A549 (cell line): ENCODE measurements around the gene ZNF423.

Experiments
- CHD2 ChIP-seq: fragments of 150-350 bp; IDR thresholded peaks from 2 replicates; pipeline ENCODE4 v1.6.1; 2014; ENCODE audit warnings: low read length; ENCODE audit not compliant: partially characterized antibody
- CHD4 ChIP-seq: fragments of 200-600 bp; sonication (generic); IDR thresholded peaks from 2 replicates; pipeline ENCODE4 v1.6.1; 2016; ENCODE audit warnings: antibody characterized with exemption, mild to moderate bottlenecking, borderline replicate concordance
- HEYL ChIP-seq: fragments of 250-450 bp; sonication (Bioruptor Pico); IDR thresholded peaks from 2 replicates; pipeline ENCODE4 v1.8.0; 2021; ENCODE audit warnings: mild to moderate bottlenecking, moderate library complexity
- KDM1A ChIP-seq: fragments of 200-600 bp; sonication (generic); IDR thresholded peaks from 2 replicates; pipeline ENCODE4 v1.6.1; 2016; ENCODE audit warnings: low read depth, mild to moderate bottlenecking
- MAFK ChIP-seq: fragments of 450-650 bp; IDR thresholded peaks from 2 replicates; pipeline ENCODE4 v1.6.1; 2014; ENCODE audit not compliant: partially characterized antibody
- POLR2A ChIP-seq: IDR thresholded peaks from 2 replicates; pipeline ENCODE4 v1.6.1; 2012; ENCODE audit warnings: mild to moderate bottlenecking, low read length
- RCOR1 ChIP-seq: fragments of 150-350 bp; IDR thresholded peaks from 2 replicates; pipeline ENCODE4 v1.6.1; 2014; ENCODE audit warnings: antibody characterized with exemption, low read length, low read depth
- SREBF2 ChIP-seq: fragments of 450-650 bp; IDR thresholded peaks from 2 replicates; pipeline ENCODE4 v1.6.1; 2014; ENCODE audit warnings: mild to moderate bottlenecking, moderate library complexity
- TF ChIP-seq, protein P1 (sequence below): fragments of >200 bp; sonication (Bioruptor Twin); formaldehyde crosslinking; IDR thresholded peaks from 3 replicates; pipeline ENCODE4 v1.5.1; 2016
- TF ChIP-seq, protein P2 (sequence below): fragments of 200-600 bp; sonication (generic); IDR thresholded peaks from 2 replicates; pipeline ENCODE4 v1.6.1; 2016; ENCODE audit warnings: antibody characterized with exemption, mild to moderate bottlenecking, moderate library complexity
- TF ChIP-seq, protein P3 (sequence below): fragments of 250-450 bp; sonication (Bioruptor Pico); IDR thresholded peaks from 2 replicates; pipeline ENCODE4 v1.5.0; 2021; ENCODE audit warnings: mild to moderate bottlenecking, moderate library complexity, borderline replicate concordance
- TF ChIP-seq, protein P4 (sequence below): IDR thresholded peaks from 2 replicates; pipeline ENCODE4 v1.6.1; 2012; ENCODE audit warnings: low read depth, borderline replicate concordance

DNA sequence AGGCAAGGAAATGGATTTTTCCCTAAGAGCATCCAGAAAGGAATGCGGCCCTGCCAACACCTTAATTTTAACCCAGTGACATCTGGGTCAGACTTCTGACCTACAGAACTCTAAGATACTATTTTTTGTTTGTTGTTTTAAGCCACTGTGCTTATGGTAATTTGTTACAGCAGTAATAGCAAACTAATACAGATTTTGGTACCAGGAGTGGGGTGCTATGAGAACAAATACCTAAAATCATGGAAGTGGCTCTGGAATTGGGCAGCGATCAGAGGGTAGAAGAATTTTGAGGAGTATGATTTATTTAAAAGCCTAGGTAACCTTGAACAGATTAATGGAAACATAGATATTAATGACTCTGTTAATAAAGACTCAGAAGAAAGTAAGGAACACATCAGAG lies 208.2 kb downstream of the ZNF423 start:
- TF ChIP-seq, protein P1, sequence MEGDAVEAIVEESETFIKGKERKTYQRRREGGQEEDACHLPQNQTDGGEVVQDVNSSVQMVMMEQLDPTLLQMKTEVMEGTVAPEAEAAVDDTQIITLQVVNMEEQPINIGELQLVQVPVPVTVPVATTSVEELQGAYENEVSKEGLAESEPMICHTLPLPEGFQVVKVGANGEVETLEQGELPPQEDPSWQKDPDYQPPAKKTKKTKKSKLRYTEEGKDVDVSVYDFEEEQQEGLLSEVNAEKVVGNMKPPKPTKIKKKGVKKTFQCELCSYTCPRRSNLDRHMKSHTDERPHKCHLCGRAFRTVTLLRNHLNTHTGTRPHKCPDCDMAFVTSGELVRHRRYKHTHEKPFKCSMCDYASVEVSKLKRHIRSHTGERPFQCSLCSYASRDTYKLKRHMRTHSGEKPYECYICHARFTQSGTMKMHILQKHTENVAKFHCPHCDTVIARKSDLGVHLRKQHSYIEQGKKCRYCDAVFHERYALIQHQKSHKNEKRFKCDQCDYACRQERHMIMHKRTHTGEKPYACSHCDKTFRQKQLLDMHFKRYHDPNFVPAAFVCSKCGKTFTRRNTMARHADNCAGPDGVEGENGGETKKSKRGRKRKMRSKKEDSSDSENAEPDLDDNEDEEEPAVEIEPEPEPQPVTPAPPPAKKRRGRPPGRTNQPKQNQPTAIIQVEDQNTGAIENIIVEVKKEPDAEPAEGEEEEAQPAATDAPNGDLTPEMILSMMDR, result no peak
- TF ChIP-seq, protein P2, sequence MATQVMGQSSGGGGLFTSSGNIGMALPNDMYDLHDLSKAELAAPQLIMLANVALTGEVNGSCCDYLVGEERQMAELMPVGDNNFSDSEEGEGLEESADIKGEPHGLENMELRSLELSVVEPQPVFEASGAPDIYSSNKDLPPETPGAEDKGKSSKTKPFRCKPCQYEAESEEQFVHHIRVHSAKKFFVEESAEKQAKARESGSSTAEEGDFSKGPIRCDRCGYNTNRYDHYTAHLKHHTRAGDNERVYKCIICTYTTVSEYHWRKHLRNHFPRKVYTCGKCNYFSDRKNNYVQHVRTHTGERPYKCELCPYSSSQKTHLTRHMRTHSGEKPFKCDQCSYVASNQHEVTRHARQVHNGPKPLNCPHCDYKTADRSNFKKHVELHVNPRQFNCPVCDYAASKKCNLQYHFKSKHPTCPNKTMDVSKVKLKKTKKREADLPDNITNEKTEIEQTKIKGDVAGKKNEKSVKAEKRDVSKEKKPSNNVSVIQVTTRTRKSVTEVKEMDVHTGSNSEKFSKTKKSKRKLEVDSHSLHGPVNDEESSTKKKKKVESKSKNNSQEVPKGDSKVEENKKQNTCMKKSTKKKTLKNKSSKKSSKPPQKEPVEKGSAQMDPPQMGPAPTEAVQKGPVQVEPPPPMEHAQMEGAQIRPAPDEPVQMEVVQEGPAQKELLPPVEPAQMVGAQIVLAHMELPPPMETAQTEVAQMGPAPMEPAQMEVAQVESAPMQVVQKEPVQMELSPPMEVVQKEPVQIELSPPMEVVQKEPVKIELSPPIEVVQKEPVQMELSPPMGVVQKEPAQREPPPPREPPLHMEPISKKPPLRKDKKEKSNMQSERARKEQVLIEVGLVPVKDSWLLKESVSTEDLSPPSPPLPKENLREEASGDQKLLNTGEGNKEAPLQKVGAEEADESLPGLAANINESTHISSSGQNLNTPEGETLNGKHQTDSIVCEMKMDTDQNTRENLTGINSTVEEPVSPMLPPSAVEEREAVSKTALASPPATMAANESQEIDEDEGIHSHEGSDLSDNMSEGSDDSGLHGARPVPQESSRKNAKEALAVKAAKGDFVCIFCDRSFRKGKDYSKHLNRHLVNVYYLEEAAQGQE, result no peak
- TF ChIP-seq RCOR1 (no peak), HEYL (no peak), MAFK (no peak), KDM1A (no peak), POLR2A (no peak), CHD4 (no peak), SREBF2 (no peak), CHD2 (no peak)
- TF ChIP-seq, protein P3, sequence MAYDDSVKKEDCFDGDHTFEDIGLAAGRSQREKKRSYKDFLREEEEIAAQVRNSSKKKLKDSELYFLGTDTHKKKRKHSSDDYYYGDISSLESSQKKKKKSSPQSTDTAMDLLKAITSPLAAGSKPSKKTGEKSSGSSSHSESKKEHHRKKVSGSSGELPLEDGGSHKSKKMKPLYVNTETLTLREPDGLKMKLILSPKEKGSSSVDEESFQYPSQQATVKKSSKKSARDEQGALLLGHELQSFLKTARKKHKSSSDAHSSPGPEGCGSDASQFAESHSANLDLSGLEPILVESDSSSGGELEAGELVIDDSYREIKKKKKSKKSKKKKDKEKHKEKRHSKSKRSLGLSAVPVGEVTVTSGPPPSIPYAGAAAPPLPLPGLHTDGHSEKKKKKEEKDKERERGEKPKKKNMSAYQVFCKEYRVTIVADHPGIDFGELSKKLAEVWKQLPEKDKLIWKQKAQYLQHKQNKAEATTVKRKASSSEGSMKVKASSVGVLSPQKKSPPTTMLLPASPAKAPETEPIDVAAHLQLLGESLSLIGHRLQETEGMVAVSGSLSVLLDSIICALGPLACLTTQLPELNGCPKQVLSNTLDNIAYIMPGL (CRISPR knock-in tag), result no peak
- TF ChIP-seq, protein P4, sequence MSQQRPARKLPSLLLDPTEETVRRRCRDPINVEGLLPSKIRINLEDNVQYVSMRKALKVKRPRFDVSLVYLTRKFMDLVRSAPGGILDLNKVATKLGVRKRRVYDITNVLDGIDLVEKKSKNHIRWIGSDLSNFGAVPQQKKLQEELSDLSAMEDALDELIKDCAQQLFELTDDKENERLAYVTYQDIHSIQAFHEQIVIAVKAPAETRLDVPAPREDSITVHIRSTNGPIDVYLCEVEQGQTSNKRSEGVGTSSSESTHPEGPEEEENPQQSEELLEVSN, result no peak
